IgD-negative memory B cell (primary cell): ENCODE data around the gene ABO. TPM values are rescaled to one million over a fixed set of nuclear protein-coding genes. Genes with fewer than 3 reads are reported as not detected.
"Not testable (repeated sequence)": the region's sequence is repeated elsewhere in the genome, so short reads cannot be mapped to it uniquely, and the experiment has no call there.

Experiments
- H3K27ac Mint-ChIP-seq, 3 donors: one replicate each; pipeline ENCODE4 v1.8.0; 2020 to 2022; ENCODE audit warnings: mild to moderate bottlenecking in 3 of 3, mixed read lengths in 3 of 3, moderate library complexity in 1 of 3
- H3K27me3 Mint-ChIP-seq: one replicate; pipeline ENCODE4 v1.8.0; 2021; ENCODE audit warnings: mixed read lengths
- H3K36me3 Mint-ChIP-seq: one replicate; pipeline ENCODE4 v1.8.0; 2020; ENCODE audit warnings: mild to moderate bottlenecking, mixed read lengths
- H3K4me1 Mint-ChIP-seq, 3 donors: one replicate each; pipeline ENCODE4 v1.8.0; 2020 to 2022; ENCODE audit warnings: mixed read lengths in 3 of 3, mild to moderate bottlenecking in 1 of 3
- H3K4me3 Mint-ChIP-seq, 4 donors: one replicate each; pipeline ENCODE4 v1.8.0; 2020 to 2022; ENCODE audit warnings: mild to moderate bottlenecking in 4 of 4, mixed read lengths in 4 of 4, moderate library complexity in 3 of 4
- H3K9me3 Mint-ChIP-seq, 3 donors: one replicate each; pipeline ENCODE4 v1.8.0; 2020 to 2021; ENCODE audit warnings: mixed read lengths in 3 of 3, mild to moderate bottlenecking in 1 of 3
- polyA plus RNA-seq: library from polyadenylated mRNA; unstranded; fragments of 300-500 nt; fragmentation: Illumina TruSeq; gene quantifications from one replicate; pipeline ENCODE4 v1.2.3, GENCODE V29; 2021

ABO gene
- polyA plus RNA-seq, 1 donor from 2014 or later, result not detected

DNA sequence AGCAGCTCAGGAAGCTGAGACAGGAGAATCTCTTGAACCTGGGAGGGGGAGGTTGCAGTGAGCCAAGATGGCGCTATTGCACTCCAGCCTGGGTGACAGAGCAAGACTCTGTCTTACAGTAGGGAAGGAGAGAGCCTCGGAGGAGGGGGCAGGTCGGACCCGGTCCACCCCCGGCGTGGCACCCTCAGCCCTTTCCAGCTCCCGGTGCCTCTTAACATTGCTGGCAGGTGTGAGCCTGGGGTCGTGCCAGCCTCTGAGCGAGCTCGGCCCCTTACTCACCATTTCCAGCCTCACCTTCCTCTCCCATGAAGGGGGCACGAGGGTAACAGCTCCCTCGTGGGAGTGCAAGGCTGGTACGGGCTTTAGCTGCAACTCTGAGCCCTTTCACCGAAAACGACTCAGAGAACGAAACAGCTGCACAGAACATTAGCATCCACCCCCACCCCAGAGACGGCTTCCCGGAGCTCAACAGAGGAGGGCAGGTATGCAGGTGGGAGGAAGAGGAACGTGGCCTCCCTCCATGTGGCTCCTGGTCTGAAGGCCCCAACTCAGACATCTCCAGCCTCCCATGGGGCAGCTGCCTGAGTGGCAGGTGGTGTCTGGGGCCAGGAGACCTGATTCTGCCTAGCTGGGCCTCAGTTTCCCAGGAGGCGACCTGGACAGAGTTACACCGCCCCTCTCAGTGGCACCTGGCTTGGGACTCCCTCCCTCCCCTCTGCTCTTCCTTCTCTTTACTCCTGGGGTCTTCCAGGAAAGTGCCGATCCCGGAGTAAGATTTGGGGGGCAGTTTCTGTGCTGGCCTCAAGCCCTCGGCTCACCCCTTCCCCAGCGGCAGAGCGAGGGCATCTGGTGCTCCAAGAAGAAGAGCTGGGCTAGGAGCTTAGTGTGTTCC lies 28.5 kb upstream of the ABO start:
- no peaks in the 10 kb centered on the region for H3K9me3 Mint-ChIP-seq
- no peaks in the 10 kb centered on the region for H3K36me3 Mint-ChIP-seq
- no peaks in the 10 kb centered on the region for H3K4me1 Mint-ChIP-seq
- no peak overlapping the region for H3K4me3 Mint-ChIP-seq
- peaks cover 13% of the 10 kb centered on the region for H3K27me3 Mint-ChIP-seq
- no peak overlapping the region for H3K27ac Mint-ChIP-seq

DNA sequence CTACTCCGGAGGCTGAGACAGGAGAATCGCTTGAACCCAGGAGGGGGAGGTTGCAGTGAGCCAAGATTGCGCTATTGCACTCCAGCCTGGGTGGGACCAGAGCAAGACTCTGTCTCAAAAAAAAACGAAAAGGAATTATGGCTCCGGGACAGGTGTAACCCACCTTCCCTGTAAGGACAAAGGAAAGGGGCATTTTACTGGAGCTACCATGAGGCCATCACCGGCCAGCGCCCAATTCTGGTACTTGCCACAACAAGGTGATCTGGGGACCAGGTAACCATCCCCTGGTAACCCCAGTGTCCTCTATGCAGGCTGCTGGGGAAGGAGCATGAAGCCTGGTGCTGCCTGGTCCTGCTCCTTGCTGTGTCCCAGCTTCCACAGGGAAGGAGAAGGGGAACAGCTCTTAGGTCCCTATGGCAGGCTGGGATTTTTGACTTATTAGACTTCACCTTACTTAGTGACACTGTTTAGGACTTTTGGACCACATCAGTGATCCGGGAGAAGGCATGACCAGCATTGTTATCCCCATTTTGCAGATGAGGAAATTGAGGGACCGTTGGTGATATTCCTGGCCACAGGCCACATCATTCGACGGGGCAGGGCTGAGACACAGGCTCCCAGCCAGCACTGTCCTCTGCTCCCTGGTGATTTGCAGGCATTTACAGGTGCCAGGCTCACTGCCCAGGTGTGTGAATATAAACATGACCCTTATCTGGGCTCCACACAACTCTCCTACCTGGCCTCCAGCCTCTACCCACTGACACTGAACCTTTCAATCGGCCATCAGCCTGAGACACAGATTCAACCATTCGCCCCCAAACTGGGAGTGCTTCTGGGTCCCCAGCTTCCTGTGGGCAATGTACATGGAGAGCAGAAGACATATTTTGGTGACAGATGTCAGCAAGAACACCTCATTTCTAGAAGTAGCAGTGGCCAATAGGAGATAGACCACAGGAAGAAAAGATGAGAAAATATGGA lies 26.5 kb upstream of the ABO start:
- H3K27me3 Mint-ChIP-seq, result peaks cover 7% of the 10 kb centered on the region

GRCh38 chr9:133299996-133300395 lies 25.0 kb upstream of the ABO start:
- not testable (repeated sequence) for H3K27me3 Mint-ChIP-seq, H3K36me3 Mint-ChIP-seq, H3K4me3 Mint-ChIP-seq, H3K27ac Mint-ChIP-seq, H3K4me1 Mint-ChIP-seq, H3K9me3 Mint-ChIP-seq

More for the DNA sequence above, 26.5 kb upstream of the ABO start:
- Mint-ChIP-seq H3K4me1 (no peaks in the 10 kb centered on the region), H3K36me3 (no peaks in the 10 kb centered on the region), H3K9me3 (no peaks in the 10 kb centered on the region), H3K4me3 (no peak overlapping the region), H3K27ac (no peak overlapping the region)

DNA sequence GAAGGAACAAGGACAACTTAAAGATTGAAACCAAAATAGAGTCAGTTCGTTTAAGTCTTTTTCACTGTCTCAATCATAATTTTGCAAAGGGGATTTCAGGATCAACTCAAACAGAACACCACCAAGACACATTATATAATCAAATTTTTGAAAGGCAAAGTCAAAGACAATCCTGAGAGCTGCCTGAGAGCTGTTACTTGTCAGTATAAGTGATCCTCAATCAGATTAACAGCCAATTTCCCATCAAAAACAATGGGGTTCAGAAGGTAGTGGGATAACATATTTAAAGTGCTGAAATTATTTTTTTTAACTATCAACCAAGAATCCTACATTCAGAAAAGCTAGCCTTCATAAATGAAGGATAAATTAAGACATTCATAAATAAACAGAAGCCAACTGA lies 19.3 kb upstream of the ABO start:
- Mint-ChIP-seq H3K4me3 (no peak overlapping the region), H3K36me3 (no peaks in the 10 kb centered on the region), H3K9me3 (peaks cover 9 to 30% (median 27%) of the 10 kb centered on the region in 3 donors), H3K27ac (no peak overlapping the region), H3K4me1 (no peaks in the 10 kb centered on the region), H3K27me3 (peaks cover 19% of the 10 kb centered on the region)

DNA sequence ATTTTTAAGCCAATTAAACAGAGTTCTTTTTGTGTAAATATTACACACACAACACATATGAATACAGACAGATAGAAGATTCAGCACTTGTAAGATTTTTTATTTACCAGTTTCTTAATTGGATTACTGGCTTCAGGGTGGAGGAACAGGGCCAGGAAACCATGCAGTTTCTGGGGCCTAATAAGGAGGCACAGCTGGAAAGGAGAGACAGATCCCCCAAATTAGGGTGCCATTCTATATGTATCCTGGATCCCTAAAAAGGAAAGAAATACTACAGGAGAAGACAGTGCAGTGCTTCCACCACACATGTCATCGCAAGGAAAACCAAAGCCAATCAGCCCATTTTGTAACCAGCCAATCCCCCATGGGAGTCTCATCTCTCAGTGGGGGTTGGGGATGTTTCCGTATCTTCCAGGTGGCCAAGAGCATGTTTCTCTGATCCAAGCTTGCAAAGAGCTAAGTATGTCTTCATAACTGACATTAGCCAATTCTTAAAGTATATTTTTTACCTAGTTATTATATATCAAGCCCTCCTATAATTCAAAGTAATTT lies 15.8 kb upstream of the ABO start:
- Mint-ChIP-seq H3K36me3 (no peaks in the 10 kb centered on the region), H3K27ac (no peak overlapping the region), H3K27me3 (peaks cover 18% of the 10 kb centered on the region), H3K4me3 (peak overlapping the region in 1 of 4 donors; percentile 37), H3K4me1 (no peaks in the 10 kb centered on the region), H3K9me3 (peaks cover 10 to 38% (median 32%) of the 10 kb centered on the region in 3 donors)

DNA sequence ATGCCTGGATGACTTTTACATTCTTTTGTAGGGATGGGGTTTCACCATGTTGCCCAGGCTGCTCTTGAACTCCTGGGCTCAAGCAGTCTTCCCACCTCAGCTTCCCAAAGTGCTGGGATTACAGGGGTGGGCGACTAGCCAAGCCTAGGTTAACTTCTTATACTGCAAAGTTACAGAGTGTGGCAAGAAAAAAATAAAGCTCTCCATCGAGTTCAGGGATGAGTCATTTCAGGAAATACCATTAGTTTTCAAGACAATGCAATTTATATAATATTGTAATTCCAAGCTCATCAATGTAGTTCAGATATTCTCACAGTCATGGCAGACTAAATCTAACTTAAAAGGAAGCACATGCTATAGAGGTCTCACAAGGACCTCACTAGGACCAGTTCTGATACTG lies 11.5 kb upstream of the ABO start:
- peak overlapping the region in 1 of 4 donors; percentile 77 for H3K4me3 Mint-ChIP-seq
- H3K27me3 Mint-ChIP-seq, result peaks cover 2% of the 10 kb centered on the region
- no peaks in the 10 kb centered on the region for H3K4me1 Mint-ChIP-seq
- H3K9me3 Mint-ChIP-seq, result peaks cover 8 to 25% (median 21%) of the 10 kb centered on the region in 3 donors
- H3K36me3 Mint-ChIP-seq, result no peaks in the 10 kb centered on the region
- H3K27ac Mint-ChIP-seq, result no peak overlapping the region

GRCh38 chr9:133285252-133285775 lies 10.3 kb upstream of the ABO start:
- no peak overlapping the region for H3K27ac Mint-ChIP-seq
- H3K27me3 Mint-ChIP-seq, result peaks cover 2% of the 10 kb centered on the region

DNA sequence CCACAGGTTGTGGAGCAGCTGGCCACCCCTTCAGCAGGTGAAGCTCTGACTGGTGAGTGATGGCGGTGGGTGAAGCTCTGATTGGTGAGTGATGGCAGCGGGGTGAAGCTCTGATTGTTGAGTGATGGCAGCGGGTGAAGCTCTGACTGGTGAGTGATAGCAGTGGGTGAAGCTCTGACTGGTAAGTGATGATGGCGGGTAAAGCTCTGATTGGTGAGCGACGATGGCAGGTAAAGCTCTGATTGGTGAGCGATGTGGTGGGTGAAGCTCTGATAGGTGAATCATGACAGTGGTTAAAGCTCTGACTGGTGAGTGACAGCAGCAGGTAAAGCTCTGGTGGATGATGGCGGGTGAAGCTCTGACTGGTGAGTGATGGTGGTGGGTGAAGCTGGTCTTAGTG lies 9.4 kb upstream of the ABO start:
- H3K27ac Mint-ChIP-seq, result no peak overlapping the region
- H3K9me3 Mint-ChIP-seq, result peaks cover 1 to 9% (median 6%) of the 10 kb centered on the region in 3 donors
- no peaks in the 10 kb centered on the region for H3K36me3 Mint-ChIP-seq
- H3K27me3 Mint-ChIP-seq, result peaks cover 5% of the 10 kb centered on the region
- no peaks in the 10 kb centered on the region for H3K4me1 Mint-ChIP-seq
- no peak overlapping the region for H3K4me3 Mint-ChIP-seq

More at GRCh38 chr9:133285252-133285775, 10.3 kb upstream of the ABO start:
- peaks cover 3 to 15% (median 12%) of the 10 kb centered on the region in 3 donors for H3K9me3 Mint-ChIP-seq
- H3K4me1 Mint-ChIP-seq, result no peaks in the 10 kb centered on the region
- H3K36me3 Mint-ChIP-seq, result no peaks in the 10 kb centered on the region
- H3K4me3 Mint-ChIP-seq, result no peak overlapping the region

GRCh38 chr9:133283255-133284032 lies 8.4 kb upstream of the ABO start:
- H3K4me3 Mint-ChIP-seq, H3K9me3 Mint-ChIP-seq, H3K4me1 Mint-ChIP-seq, H3K27ac Mint-ChIP-seq, H3K36me3 Mint-ChIP-seq: not testable (repeated sequence)
- peaks cover 12% of the 10 kb centered on the region for H3K27me3 Mint-ChIP-seq

GRCh38 chr9:133282464-133283238 lies 7.7 kb upstream of the ABO start:
- Mint-ChIP-seq H3K27me3 (peaks cover 15% of the 10 kb centered on the region), H3K27ac (no peak overlapping the region)

DNA sequence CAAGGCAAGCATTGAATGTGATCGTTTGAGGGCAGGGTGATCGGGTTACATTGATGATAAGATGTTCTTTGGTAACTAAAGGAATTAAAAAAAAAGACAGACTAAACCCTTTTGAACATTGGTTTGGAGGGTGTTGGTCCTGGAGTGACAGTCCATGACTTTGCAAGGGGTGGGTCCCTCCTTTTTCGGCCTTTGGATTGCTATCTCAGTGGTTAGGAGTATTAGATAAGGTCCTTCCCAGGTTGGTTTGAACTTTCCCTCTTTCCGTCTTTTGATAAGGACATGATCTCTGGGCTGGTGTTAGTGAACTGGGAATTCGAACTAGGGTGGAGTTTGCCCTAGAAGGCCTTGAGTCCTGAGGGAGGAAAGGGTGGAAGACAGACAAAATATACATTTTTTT lies 5.4 kb upstream of the ABO start:
- no peaks in the 10 kb centered on the region for H3K4me1 Mint-ChIP-seq
- peaks cover 1% of the 10 kb centered on the region for H3K36me3 Mint-ChIP-seq
- no peaks in the 10 kb centered on the region for H3K9me3 Mint-ChIP-seq
- H3K27me3 Mint-ChIP-seq, result peaks cover 19% of the 10 kb centered on the region
- no peak overlapping the region for H3K27ac Mint-ChIP-seq
- H3K4me3 Mint-ChIP-seq, result no peak overlapping the region

More at GRCh38 chr9:133282464-133283238, 7.7 kb upstream of the ABO start:
- Mint-ChIP-seq H3K36me3 (peaks cover 1% of the 10 kb centered on the region), H3K4me3 (no peak overlapping the region), H3K4me1 (no peaks in the 10 kb centered on the region), H3K9me3 (peaks cover 0 to 1% (median 0%) of the 10 kb centered on the region in 3 donors)

DNA sequence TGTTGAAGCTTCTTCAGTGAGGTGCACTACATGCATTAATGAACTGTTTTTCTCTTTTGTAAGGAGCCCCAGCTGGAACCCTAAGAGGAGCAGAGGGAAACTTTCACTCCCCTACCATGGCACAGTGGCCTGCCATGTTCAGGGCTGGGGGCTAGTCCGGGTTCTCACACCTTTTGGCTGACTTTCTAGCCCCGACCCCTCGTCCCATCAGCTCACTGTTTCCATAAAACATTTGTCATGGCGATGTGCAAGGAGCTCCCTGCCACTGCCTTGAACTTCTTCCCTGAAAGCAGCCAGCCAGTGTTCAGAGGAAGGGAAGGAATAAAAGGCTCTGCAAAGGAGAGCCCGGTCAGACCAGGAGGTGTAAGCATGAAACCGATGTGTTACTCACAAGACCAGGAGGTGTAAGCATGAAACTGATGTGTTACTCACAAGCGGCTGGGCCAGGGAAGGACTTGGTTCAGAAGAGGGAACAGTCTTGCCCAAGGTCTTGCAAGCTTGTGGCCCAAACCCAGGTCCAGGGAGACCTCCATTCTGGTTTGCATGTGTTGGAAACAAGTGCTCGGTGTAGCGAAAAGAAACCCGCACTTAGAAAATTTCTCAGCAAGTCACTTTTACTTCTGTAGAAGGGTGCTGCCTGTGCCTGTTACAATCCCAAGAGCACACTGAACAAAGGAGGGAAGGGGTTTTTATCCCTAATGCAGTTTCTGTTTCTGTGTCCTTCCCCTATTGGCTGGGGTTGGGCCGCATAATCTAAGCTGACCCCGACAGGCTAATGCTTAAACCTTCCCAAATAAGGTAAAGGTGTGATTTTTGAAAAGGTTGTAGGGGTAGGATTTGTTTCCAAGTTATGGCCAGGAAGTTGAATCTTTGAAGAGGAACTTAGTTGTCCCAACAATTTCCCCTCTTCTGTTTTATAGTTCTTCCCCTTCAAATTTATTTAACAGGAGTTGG lies 3.4 kb upstream of the ABO start:
- peaks cover 28% of the 10 kb centered on the region for H3K27me3 Mint-ChIP-seq
- peaks cover 1% of the 10 kb centered on the region for H3K36me3 Mint-ChIP-seq
- H3K4me1 Mint-ChIP-seq, result peaks cover 0 to 4% (median 0%) of the 10 kb centered on the region in 3 donors
- no peak overlapping the region for H3K4me3 Mint-ChIP-seq
- no peak overlapping the region for H3K27ac Mint-ChIP-seq
- H3K9me3 Mint-ChIP-seq, result no peaks in the 10 kb centered on the region

- Mint-ChIP-seq H3K4me3 (no peak overlapping the region), H3K4me1 (peaks cover 0 to 6% (median 0%) of the 10 kb centered on the region in 3 donors), H3K27ac (no peak overlapping the region)
Observed at GRCh38 chr9:133277467-133277866, 2.5 kb upstream of the ABO start.

More at GRCh38 chr9:133277467-133277866, 2.5 kb upstream of the ABO start:
- Mint-ChIP-seq H3K9me3 (no peaks in the 10 kb centered on the region), H3K36me3 (peaks cover 1% of the 10 kb centered on the region), H3K27me3 (peaks cover 35% of the 10 kb centered on the region)
